SK-N-SH (cell line): Measurements from ENCODE around the gene VPS25. TPM values are rescaled to one million over a fixed set of nuclear protein-coding genes. Genes with fewer than 3 reads are reported as not detected.

ENCODE experiments used
- CTCF ChIA-PET: fragments of 300-600, 350-600 bp; formaldehyde crosslinking; extraction: SDS; loops from one replicate; lab custom pipeline; 2021; lab: Yijun Ruan, JAX
- POLR2A ChIA-PET: fragments of 350-600 bp; sonication (Branson Sonifier 250); formaldehyde crosslinking; extraction: SDS; loops from one replicate; lab custom pipeline; 2020; ENCODE audit warnings: antibody characterized with exemption, inconsistent platforms; lab: Yijun Ruan, JAX
- DNase-seq: peaks from one replicate; pipeline ENCODE4 v3.0.0; 2012
- H2AFZ ChIP-seq: fragments of 200-600 bp; sonication (generic); 2 replicates; pipeline ENCODE4 v1.8.1; 2016; ENCODE audit warnings: antibody characterized with exemption, mild to moderate bottlenecking, low read depth
- H3F3A ChIP-seq: fragments of 200-600 bp; sonication (generic); replicated peaks from 2 replicates; pipeline ENCODE3; 2016; ENCODE audit warnings: antibody characterized with exemption, mild to moderate bottlenecking; ENCODE audit not compliant: insufficient read depth
- H3K27ac ChIP-seq, 2 experiments: fragments of 200-500 bp in 1 of 2; fragments of 200-600 bp in 1 of 2; sonication (Bioruptor generic) in 1 of 2; sonication (generic), shearing (Covaris generic) in 1 of 2; 2 replicates each; pipeline versions ENCODE4 v1.5.1 to v1.6.1; 2014 to 2016; ENCODE audit warnings: low read depth in 2 of 2, inconsistent platforms in 1 of 2, low read length in 1 of 2, mild to moderate bottlenecking in 1 of 2, mixed read lengths in 1 of 2
- H3K27me3 ChIP-seq: fragments of 200-600 bp; sonication (generic), shearing (Covaris generic); 2 replicates; pipeline ENCODE4 v1.6.1; 2016; ENCODE audit warnings: mixed run types; ENCODE audit not compliant: insufficient read depth
- H3K36me3 ChIP-seq, 2 experiments: fragments of 200-500 bp in 1 of 2; fragments of 200-600 bp in 1 of 2; sonication (Bioruptor generic) in 1 of 2; sonication (generic) in 1 of 2; replicated peaks in 1 of 2; 2 replicates each; pipeline versions ENCODE3 to v1.5.1; 2014 to 2016; ENCODE audit warnings: low read length in 1 of 2, mild to moderate bottlenecking in 1 of 2; ENCODE audit not compliant: insufficient read depth in 2 of 2, control insufficient read depth in 1 of 2
- H3K4me1 ChIP-seq, 2 experiments: fragments of 200-500 bp in 1 of 2; fragments of 200-600 bp in 1 of 2; sonication (Bioruptor generic) in 1 of 2; sonication (generic), shearing (Covaris generic) in 1 of 2; 2 replicates each; pipeline versions ENCODE4 v1.5.1 to v1.6.1; 2014 to 2016; ENCODE audit warnings: low read depth in 1 of 2, low read length in 1 of 2, mixed run types in 1 of 2; ENCODE audit not compliant: insufficient read depth in 2 of 2, control insufficient read depth in 1 of 2
- H3K4me2 ChIP-seq: fragments of 200-600 bp; sonication (generic), shearing (Covaris generic); 2 replicates; pipeline ENCODE4 v1.6.1; 2017; ENCODE audit warnings: mixed run types
- H3K4me3 ChIP-seq, 2 experiments: fragments of 200-500 bp in 1 of 2; fragments of 200-600 bp in 1 of 2; sonication (Bioruptor generic) in 1 of 2; sonication (generic), shearing (Covaris generic) in 1 of 2; 2 replicates each; pipeline versions ENCODE4 v1.5.1 to v1.8.1; 2014 to 2016; ENCODE audit warnings: low read depth in 2 of 2, inconsistent platforms in 1 of 2, low read length in 1 of 2, mild to moderate bottlenecking in 1 of 2, mixed read lengths in 1 of 2, moderate library complexity in 1 of 2
- H3K79me2 ChIP-seq: fragments of 200-600 bp; sonication (generic); 2 replicates; pipeline ENCODE4 v1.8.1; 2017; ENCODE audit warnings: mild to moderate bottlenecking; ENCODE audit not compliant: insufficient read depth
- H3K9ac ChIP-seq: fragments of 200-600 bp; sonication (generic); 2 replicates; pipeline ENCODE4 v1.6.1; 2017; ENCODE audit warnings: mixed run types
- H3K9me2 ChIP-seq: fragments of 200-600 bp; sonication (generic); 2 replicates; pipeline ENCODE4 v1.6.1; 2017; ENCODE audit warnings: mixed run types
- H3K9me3 ChIP-seq: fragments of 200-600 bp; sonication (generic); 2 replicates; pipeline ENCODE4 v1.6.1; 2017; ENCODE audit warnings: mixed run types, mild to moderate bottlenecking, moderate library complexity
- H4K20me1 ChIP-seq: fragments of 200-600 bp; sonication (generic); 2 replicates; pipeline ENCODE4 v1.6.1; 2017; ENCODE audit warnings: mild to moderate bottlenecking, mixed run types; ENCODE audit not compliant: insufficient read depth
- CHD2 ChIP-seq: fragments of 150-350 bp; IDR thresholded peaks from 2 replicates; pipeline ENCODE4 v1.6.1; 2018; ENCODE audit warnings: low read length; ENCODE audit not compliant: partially characterized antibody
- EP300 ChIP-seq, 2 experiments: IDR thresholded peaks; 2 replicates each; pipeline versions ENCODE4 v1.4.0 to v1.6.1; 2012; ENCODE audit warnings: borderline replicate concordance in 1 of 2, low read depth in 1 of 2, low read length in 1 of 2
- FOSL2 ChIP-seq: IDR thresholded peaks from 2 replicates; pipeline ENCODE4 v1.4.0; 2012; ENCODE audit warnings: low read depth, mild to moderate bottlenecking, moderate library complexity, borderline replicate concordance
- FOXM1 ChIP-seq: IDR thresholded peaks from 2 replicates; pipeline ENCODE4 v1.4.0; 2012; ENCODE audit warnings: low read depth, mild to moderate bottlenecking
- GABPA ChIP-seq: IDR thresholded peaks from 2 replicates; pipeline ENCODE4 v1.4.0; 2012; ENCODE audit warnings: low read depth, mild to moderate bottlenecking
- JUND ChIP-seq: IDR thresholded peaks from 2 replicates; pipeline ENCODE4 v1.4.0; 2012
- MAX ChIP-seq: IDR thresholded peaks from 2 replicates; pipeline ENCODE4 v1.4.0; 2012; ENCODE audit warnings: low read depth
- NFIC ChIP-seq: IDR thresholded peaks from 2 replicates; pipeline ENCODE4 v1.4.0; 2012; ENCODE audit warnings: borderline replicate concordance
- POLR2AphosphoS5 ChIP-seq: IDR thresholded peaks from 2 replicates; pipeline ENCODE4 v1.6.1; 2012; ENCODE audit warnings: low read depth, low read length
- RAD21 ChIP-seq: IDR thresholded peaks from 2 replicates; pipeline ENCODE4 v1.6.1; 2012; ENCODE audit warnings: mild to moderate bottlenecking, low read length
- RXRA ChIP-seq: IDR thresholded peaks from 2 replicates; pipeline ENCODE4 v1.4.0; 2012; ENCODE audit warnings: low read depth, mild to moderate bottlenecking, borderline replicate concordance
- SIN3A ChIP-seq: IDR thresholded peaks from 2 replicates; pipeline ENCODE4 v1.6.1; 2012; ENCODE audit warnings: low read depth, mild to moderate bottlenecking, low read length, moderate library complexity, borderline replicate concordance
- TAF1 ChIP-seq: IDR thresholded peaks from 2 replicates; pipeline ENCODE4 v1.6.1; 2012; ENCODE audit warnings: low read depth, mild to moderate bottlenecking, low read length, moderate library complexity, borderline replicate concordance
- TCF12 ChIP-seq: IDR thresholded peaks from 2 replicates; pipeline ENCODE4 v1.4.0; 2012
- TEAD4 ChIP-seq: IDR thresholded peaks from 2 replicates; pipeline ENCODE4 v1.4.0; 2012; ENCODE audit warnings: mild to moderate bottlenecking, borderline replicate concordance; ENCODE audit not compliant: insufficient read depth
- USF1 ChIP-seq: IDR thresholded peaks from 2 replicates; pipeline ENCODE4 v1.4.0; 2012; ENCODE audit warnings: low read depth, borderline replicate concordance
- YY1 ChIP-seq: IDR thresholded peaks from 2 replicates; pipeline ENCODE4 v1.4.0; 2012; ENCODE audit warnings: low read depth, mild to moderate bottlenecking
- WGBS: methylation state at CpG from one replicate; pipeline ENCODE4 v1.1.6; 2017; ENCODE audit warnings: low lambda C conversion rate; 5-methylcytosine and 5-hydroxymethylcytosine counted together
- polyA plus RNA-seq, 3 experiments: library from polyadenylated mRNA; depleted of rRNA; stranded (reverse); fragments of >200 nt; gene quantifications; 2 replicates each; pipeline ENCODE4 v1.2.3, GENCODE V29; 2012
- TF ChIP-seq, protein P1 (sequence below): IDR thresholded peaks from 2 replicates; pipeline ENCODE4 v1.4.0; 2012; ENCODE audit warnings: low read depth, borderline replicate concordance
- TF ChIP-seq, protein P2 (sequence below): IDR thresholded peaks from 2 replicates; pipeline ENCODE4; 2012

Gene VPS25
- polyA plus RNA-seq, 1 of the 3 experiments (the other 2 are of a cell fraction) = 127 TPM

DNA sequence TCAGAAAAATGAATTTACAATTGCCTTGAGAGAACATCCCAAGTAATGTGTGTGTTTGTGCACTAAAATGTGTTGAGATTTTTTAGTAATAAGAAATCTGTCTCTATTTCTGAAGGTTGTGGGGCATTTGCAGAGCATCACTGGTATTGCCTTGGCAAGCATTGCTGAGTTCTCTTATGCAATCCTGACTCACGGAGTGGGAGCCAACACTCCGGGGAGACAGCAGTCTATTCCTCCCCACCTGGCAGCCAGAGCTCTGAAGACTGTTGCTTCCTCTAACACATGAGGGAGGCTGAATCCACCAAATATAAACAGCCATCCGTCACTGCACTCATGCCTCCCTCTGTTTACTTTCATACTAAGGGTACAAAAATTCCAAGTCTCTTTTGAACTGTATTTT is 36.0 kb downstream of the VPS25 start (continued):
- TF ChIP-seq MAX = peak; percentile 56; the same call in 1 of the 2 replicates
- TF ChIP-seq CHD2 = no peak
- TF ChIP-seq FOSL2 = peak; percentile 62
- TF ChIP-seq YY1 = no peak
- no peak for TF ChIP-seq TEAD4
- TF ChIP-seq NFIC = peak; percentile 71
- no peak for TF ChIP-seq POLR2AphosphoS5
- TF ChIP-seq FOXM1 = no peak
- no peak for TF ChIP-seq USF1
- peak; percentile 52; the same call in 1 of the 2 replicates for TF ChIP-seq JUND
- TF ChIP-seq, all 33 proteins: peak for 9

DNA sequence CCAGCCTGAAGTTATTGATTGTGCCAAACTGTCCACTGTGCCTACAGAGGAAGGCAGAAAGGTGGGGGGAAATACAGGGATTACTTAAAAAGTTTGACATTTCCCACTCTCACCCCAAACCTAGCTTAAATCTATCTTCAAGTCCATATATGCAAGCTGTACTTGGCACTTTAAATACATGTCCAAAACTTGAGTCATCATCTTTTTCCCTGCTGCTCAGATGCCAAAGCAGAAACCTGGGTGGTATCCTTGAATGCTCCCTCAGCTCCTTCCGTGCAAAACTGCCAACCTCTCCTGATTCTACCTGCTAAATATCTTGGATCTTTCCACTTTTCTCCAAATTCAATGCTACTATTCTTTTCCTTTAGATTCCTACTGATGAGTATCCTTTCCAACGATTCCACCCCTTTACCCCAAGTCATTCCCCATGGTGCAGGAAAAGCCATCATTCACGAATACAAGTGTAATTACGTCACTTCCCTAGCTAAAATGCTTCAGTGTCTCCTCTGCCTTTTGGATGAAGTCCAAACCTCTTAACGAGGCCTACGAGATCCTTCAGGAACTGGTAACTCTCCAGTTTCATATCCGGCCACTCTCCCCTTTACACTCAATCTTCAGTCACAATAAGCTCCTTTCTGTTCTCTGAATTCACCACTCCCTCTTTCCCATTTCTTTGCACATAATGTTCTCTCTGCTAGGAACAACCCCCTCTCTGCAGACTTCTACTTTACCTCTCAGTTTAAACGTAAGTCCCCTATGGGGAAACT is 41.6 kb downstream of the VPS25 start:
- 25% methylated on average over 8 of the region's 8 CpGs for WGBS
- Histone ChIP-seq H4K20me1 (no peaks in the 10 kb centered on the region; the same call in 1 of the 2 replicates), H3K9me2 (no peaks in the 10 kb centered on the region), H3K4me2 (peak overlapping the region; percentile 64), H3K4me1 (peaks cover 6 to 28% of the 10 kb centered on the region in 2 experiments), H2AFZ (peak overlapping the region; percentile 26; the same call in 1 of the 2 replicates), H3K9me3 (no peaks in the 10 kb centered on the region), H3K36me3 (peaks cover 54 to 72% of the 10 kb centered on the region in 2 experiments), H3K4me3 (peak overlapping the region in 1 of 2 experiments; percentile 25; a peak in 1 of 4 replicates), H3K9ac (peak overlapping the region; percentile 45), H3K79me2 (0 out of 2 replicates have a peak, but pooled peaks cover 8% of the 10 kb centered on the region), H3K27ac (peak overlapping the region; percentile 77 to 84), H3K27me3 (no peaks in the 10 kb centered on the region), H3F3A (peaks cover 62% of the 10 kb centered on the region)
- POLR2A ChIA-PET = no interaction called here
- TF ChIP-seq GABPA (peak; percentile 66), TEAD4 (peak; percentile 59; the same call in 1 of the 2 replicates), POLR2AphosphoS5 (peak; percentile 31), NFIC (peak; percentile 91), FOSL2 (peak; percentile 71), USF1 (no peak), JUND (peak; percentile 54), EP300 (IDR thresholded peaks at IDR 0.05; ENCODE audit: borderline replicate concordance in 1 of 2, low read depth in 1 of 2, low read length in 1 of 2) (peak in 1 of 2 experiments; percentile 68; a peak in 2 of 4 replicates), YY1 (peak; percentile 45; the same call in 1 of the 2 replicates), RXRA (no peak), RAD21 (no peak), SIN3A (no peak), MAX (peak; percentile 69), TAF1 (no peak; the same call in 1 of the 2 replicates), TCF12 (peak; percentile 55; the same call in 1 of the 2 replicates)
- TF ChIP-seq, protein P1, sequence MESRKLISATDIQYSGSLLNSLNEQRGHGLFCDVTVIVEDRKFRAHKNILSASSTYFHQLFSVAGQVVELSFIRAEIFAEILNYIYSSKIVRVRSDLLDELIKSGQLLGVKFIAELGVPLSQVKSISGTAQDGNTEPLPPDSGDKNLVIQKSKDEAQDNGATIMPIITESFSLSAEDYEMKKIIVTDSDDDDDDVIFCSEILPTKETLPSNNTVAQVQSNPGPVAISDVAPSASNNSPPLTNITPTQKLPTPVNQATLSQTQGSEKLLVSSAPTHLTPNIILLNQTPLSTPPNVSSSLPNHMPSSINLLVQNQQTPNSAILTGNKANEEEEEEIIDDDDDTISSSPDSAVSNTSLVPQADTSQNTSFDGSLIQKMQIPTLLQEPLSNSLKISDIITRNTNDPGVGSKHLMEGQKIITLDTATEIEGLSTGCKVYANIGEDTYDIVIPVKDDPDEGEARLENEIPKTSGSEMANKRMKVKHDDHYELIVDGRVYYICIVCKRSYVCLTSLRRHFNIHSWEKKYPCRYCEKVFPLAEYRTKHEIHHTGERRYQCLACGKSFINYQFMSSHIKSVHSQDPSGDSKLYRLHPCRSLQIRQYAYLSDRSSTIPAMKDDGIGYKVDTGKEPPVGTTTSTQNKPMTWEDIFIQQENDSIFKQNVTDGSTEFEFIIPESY = peak; percentile 24; the same call in 1 of the 2 replicates
- TF ChIP-seq, protein P2, sequence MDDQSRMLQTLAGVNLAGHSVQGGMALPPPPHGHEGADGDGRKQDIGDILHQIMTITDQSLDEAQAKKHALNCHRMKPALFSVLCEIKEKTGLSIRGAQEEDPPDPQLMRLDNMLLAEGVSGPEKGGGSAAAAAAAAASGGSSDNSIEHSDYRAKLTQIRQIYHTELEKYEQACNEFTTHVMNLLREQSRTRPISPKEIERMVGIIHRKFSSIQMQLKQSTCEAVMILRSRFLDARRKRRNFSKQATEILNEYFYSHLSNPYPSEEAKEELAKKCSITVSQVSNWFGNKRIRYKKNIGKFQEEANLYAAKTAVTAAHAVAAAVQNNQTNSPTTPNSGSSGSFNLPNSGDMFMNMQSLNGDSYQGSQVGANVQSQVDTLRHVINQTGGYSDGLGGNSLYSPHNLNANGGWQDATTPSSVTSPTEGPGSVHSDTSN = peak; percentile 84
- CTCF ChIA-PET = interaction anchor here (1.1 to 2.1 kb wide), 4 partner anchors 10 to 123 kb away, joined by 4 to 12 read pairs (median 6); partner anchors contain the start of gene BECN1
- no peak for DNase-seq
